Measurements from ENCODE around the gene RASGRF1.

The RASGRF1 gene

GRCh38 chr15:78925956-78926743 lies 164.4 kb downstream of the RASGRF1 start:
- FAIRE-seq = no peak

GRCh38 chr15:78925076-78925624 lies 165.4 kb downstream of the RASGRF1 start:
- FAIRE-seq = no peak

DNA sequence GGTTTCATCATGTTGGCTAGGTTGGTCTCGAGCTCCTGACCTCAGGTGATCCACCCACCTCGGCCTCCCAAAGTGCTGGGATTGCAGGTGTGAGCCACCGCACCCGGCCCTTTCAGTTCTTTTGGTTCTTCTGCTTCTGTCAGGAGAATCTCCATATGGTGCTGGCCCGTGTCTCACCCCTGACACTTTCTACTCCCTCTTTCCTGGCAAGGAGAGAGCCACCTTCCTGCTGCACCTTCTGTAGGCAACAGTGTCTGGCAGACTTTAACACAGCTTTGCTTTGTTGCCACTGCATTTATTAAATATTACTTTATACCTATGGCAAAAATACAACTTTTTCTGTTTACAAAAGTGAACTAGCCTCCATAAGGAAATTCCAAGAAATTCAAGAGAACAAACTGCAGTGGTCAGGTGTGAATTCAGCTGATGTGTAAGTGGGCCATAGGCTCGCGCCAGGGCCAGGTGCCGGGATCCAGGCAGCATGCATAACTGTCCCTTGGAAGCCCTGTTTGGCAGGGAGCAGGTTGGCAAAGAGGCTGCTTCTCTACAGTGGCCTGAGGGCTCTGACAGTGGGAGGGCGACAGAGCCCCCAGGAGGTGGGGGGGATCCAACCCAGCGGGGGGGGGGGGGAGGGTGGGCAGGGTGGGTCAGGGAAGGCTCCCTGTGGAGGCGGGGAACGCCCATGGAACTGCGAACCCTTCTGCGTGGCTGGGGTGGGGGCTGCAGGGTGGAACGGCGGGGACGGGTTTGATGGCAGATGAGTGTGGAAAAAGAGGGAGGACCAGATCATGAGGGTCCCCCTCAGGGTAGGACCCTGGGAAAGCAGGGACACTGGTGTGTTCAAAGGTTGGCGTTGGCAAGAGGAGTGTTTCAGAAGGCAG lies 166.9 kb downstream of the RASGRF1 start:
- no peak for FAIRE-seq

DNA sequence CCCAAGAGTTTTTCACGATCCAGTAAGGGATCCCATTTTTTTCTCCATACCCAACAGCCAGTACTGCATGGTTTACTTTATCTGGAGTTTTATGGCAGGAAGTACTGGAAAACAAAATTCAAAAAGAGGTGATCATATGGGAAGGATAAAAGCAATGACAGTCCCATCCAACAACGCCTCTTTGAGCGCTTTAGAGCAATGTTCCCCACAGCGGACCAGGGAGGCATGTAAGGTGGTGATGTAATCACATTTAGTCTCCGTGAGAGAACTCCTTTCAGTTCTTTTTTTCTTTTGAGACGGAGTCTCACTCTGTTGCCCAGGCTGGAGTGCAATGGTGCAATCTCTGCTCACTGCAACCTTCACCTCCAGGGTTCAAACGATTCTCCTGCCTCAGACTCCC lies 167.6 kb downstream of the RASGRF1 start:
- FAIRE-seq = no peak

DNA sequence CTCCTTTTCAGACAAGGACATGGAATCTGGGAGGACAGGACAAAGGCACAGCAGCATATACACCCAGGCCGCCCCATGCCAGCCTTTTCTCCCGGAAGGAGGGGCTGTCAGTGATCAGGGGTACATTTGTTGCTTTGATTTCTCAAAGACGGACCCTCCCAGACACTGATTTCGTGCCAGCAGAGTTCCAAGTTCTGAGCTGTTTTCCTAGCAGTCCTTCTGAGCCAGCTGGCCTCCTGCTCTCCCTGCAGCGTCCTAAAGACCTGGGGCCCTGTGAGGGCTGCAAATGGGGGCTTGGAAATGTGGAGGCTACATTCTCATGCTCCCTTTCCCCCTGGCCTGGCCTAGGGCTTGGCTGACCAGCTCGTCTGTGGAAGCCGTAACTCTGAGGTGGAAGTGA lies 168.1 kb downstream of the RASGRF1 start:
- no peak for FAIRE-seq

GRCh38 chr15:78921940-78922339 lies 168.6 kb downstream of the RASGRF1 start:
- no peak for FAIRE-seq

DNA sequence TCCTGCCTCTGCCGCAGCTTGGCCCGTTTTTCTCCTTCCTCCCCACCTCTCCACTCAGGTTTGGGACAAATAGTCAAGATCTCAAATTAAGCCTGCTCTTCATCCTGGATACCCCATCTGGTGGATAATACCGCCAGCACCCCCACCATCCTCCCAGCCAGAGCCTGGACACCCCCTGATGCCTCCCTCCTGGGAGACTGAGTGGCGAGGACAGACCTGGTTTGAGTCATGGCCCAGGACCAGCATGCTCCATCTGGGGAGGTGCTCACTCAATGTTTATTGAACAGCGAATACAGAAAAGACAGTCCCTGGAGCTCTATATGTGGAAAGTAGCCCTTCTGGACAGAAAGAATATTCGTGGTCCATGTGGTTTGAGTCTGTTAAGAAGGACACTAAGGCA lies 169.1 kb downstream of the RASGRF1 start:
- FAIRE-seq = no peak

GRCh38 chr15:78917888-78918287 lies 172.7 kb downstream of the RASGRF1 start:
- FAIRE-seq = no peak

DNA sequence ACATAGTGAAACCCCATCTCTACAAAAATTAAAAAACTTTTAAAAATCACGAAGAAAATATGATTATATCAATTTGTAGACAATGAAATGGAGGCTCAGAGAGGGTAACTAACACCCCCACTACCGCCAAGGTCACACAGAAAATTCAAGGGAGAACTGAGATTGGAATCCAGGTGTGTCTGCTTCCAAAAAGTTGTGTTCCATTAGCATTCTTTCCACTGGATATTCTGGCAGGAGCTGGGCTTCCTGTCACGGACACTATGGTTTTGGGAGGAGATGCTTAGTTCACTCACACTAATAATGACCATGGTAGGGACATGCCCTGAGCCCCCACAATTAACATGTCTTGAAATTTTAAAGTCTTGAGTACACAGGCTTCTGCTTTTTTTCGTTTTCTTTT lies 174.5 kb downstream of the RASGRF1 start:
- no peak for FAIRE-seq

DNA sequence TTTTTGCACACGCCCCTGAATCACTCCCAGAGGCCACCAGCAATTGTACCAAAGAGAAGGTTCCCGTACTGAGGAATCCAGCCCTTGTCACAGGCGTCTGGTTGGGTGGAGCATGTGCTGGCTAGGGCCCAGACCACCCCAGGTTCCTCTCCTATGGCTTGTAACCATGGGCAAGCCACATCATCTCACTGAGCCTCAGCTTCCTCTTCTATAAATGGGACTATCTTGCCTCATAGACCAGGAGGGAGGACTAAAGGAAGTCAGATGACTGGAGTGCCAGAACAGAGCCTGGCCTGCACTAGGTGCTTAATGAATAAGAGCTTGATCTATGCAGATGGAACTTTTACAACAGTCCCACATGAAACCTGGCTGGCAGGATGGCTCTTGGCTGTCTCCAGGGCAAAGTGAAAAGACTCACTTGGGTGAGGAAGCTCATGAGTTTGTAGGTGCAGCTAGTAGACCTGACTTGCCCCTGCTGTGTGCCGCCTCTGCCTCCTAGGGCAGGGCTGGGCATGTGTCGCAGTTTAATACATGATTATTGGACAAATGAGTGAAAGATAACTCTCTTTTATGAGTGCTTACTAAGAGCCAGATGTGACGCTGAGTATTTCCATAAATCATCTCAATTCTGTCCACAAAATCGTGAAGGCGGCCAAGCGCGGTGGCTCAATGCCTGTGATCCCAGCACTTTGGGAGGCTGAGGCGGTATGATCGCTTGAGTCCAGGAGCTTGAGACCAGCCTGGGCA lies 175.1 kb downstream of the RASGRF1 start:
- no peak for FAIRE-seq

- no peak for FAIRE-seq
Measured at GRCh38 chr15:78914027-78914764, 176.4 kb downstream of the RASGRF1 start.

DNA sequence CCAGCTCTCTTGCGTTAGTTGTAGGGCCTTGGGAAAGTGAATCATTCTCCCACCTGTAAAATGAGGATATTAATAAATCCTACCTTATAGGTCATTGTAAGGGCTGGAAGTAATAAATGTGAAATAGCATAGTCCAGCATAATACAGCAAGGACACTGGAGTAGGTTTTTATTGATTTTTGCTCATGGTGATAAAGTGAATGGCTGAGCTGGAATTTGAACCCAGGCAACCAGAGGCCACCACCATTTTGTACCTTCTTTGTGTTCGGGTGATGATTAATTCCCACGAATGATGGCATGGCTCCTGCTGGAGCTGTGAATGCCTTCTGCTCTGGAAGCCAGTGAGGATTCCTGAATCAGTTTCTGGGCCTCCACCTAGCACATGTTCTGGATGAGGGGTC lies 177.6 kb downstream of the RASGRF1 start:
- no peak for FAIRE-seq

- no peak for FAIRE-seq
Measured at GRCh38 chr15:78912316-78912715, 178.3 kb downstream of the RASGRF1 start.

DNA sequence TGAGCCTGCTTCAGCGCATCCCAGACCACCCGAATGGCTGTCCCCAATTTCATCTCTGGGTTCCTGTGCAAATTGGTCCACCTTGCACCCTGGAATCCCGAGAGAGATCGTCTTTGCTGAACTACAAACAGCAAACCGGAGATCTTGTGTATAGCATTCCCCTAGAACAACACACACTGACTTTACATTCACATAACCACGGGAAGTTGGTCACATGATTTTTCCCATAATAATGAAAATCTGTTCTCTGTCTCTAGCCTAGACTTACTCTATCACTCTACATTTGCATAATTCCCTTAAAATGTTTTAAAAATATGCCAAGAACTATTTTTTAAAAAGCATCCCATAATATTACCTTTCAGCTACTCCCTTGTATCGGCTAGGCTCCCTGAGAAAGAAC lies 180.3 kb downstream of the RASGRF1 start:
- no peak for FAIRE-seq

Data from G401.6 (cell line).